SKM-1 (cell line): ENCODE results near the gene LGR6.
"Not testable (repeated sequence)": the region's sequence is repeated elsewhere in the genome, so short reads cannot be mapped to it uniquely, and the experiment has no call there.

ENCODE experiments used
- DNase-seq: peaks from one replicate; lab custom pipeline; 2025; ENCODE audit not compliant: unreplicated experiment; lab: John Stamatoyannopoulos, UW

Gene LGR6

DNA sequence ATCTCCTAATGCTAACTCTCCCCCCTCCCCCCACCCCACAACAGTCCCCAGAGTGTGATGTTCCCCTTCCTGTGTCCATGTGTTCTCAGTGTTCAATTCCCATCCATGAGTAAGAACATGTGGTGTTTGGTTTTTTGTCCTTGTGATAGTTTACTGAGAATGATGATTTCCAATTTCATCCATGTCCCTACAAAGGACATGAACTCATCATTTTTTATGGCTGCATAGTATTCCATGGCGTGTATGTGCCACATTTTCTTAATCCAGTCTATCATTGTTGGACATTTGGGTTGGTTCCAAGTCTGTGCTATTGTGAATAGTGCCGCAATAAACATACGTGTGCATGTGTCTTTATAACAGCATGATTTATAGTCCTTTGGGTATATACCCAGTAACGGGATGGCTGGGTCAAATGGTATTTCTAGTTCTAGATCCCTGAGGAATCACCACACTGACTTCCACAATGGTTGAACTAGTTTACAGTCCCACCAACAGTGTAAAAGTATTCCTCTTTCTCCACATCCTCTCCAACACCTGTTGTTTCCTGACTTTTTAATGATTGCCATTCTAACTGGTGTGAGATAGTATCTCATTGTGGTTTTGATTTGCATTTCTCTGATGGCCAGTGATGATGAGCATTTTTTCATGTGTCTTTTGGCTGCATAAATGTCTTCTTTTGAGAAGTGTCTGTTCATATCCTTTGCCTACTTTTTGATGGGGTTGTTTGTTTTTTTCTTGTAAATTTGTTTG is 67.8 kb downstream of the LGR6 start:
- not testable (repeated sequence) for DNase-seq

GRCh38 chr1:202263628-202264027 is 70.0 kb downstream of the LGR6 start:
- DNase-seq = no peak

DNA sequence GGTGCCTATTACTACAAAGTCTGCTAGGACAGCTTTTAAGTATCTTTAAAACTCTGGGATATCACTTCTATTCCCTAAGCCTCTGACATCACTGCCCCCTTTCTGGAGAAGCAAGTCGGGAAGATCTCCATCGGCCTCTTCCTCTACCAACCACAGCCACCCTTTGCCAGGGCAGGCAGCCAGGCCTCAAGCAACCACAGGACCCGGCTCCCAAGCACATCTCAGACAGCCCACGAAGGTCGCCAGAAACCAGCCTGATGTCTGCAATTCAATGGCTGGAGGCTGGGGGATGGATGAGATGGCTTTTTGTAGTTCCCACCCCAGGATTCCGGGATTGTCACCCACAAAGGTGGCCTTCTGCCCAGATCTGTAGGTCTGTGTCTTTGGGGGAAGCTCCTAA is 70.7 kb downstream of the LGR6 start:
- no peak for DNase-seq

DNA sequence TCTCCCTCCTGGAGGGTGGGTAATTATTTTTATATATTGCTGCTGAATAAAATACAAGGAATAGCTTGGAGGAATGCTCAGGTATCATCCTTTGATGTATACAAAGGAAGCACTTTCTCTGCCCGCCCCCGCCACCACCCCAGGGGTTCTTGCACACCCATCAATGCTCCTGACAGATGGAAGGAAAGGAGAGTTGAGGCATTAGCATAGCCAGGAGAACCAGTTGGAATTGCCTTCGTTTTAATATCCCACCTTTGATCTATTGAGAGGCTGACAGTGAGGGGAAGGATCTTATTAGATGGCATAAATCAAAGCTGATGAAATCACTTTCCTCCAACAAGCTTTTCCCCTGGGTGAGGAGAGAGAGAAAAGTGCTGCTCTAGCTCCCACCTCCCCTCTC is 71.1 kb downstream of the LGR6 start:
- DNase-seq = no peak

GRCh38 chr1:202266061-202266765 is 72.6 kb downstream of the LGR6 start:
- DNase-seq = no peak

- no peak for DNase-seq
These were observed 74.4 kb downstream of the LGR6 start for GRCh38 chr1:202268032-202268431.

- no peak for DNase-seq
These were observed 75.2 kb downstream of the LGR6 start for GRCh38 chr1:202268817-202269216.

DNA sequence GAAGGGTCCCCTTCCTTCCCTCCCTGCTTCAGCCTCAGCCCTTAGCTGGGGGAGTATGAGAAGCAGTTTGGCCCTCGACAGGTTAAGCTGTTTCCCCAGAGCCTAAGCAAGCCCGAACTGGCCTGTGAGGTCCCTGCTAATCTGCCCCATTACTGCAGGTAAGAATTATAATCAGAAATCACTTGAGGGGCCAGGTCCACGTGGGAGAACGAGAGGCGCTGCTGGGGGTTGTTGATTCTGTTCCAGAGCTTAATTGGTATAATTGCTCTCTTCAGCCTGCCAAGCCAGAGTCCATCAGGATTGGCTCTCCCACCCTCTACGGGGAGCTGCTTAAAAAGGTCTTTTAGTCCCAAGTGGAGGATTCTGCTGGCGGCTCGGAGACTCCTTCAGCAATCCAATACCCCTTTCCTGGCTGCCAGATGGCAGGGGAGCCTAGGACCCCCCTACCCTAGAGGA is 77.3 kb downstream of the LGR6 start:
- no peak for DNase-seq

- DNase-seq = no peak
These were observed 78.7 kb downstream of the LGR6 start for GRCh38 chr1:202272103-202272845.

DNA sequence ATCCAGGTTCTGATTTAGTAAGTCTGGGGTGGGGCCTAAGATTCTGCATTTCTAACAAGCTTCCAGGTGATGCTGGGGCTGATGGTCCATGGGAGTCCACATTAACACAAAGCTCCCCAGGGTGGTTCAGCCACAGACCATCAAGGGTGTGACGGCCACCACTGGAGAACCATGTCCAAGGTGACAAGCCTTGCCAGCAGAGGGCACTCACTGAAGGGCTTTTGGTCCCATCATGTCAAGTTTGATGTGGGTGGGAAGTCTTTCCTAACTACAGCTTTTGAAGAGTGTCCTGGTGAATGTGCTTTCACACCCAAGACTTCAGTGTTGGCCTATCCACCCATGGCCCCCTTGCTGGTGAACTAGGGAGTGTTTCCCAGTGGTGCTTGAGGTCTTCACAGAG is 81.0 kb downstream of the LGR6 start:
- DNase-seq = no peak

DNA sequence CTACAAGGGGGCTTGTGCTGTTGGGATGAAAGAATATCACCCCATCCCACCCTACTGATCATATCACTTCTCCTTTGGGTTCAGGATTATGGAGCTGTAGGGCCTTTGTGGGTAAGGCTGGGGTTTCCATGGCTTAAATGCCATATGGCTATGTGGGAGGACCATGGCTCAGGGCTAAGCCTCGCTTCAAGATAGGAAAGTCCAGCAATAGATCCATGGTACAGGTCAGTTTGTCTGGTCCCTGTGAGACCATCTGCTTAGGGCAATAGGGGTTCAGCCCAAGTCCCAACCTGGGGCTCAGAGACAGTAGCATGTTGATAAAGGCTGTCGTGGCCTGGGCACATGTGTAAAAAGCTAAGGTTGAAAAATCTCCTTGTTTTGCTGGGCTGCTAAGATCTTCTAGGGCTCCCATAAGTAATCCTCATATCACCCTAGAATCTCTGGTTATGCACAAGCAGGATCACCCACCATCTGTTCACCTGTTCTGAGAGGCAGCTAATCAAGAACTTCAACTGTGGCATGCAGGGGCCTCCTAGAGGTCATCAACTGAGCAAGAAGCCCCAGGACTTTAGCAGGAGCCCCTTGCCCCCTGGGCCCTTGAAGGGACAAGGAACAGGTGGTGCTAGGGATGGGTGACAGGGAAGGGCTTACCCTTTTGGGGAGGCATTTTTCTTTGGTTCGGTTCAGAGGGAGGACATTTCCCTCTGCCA is 81.6 kb downstream of the LGR6 start:
- no peak for DNase-seq

DNA sequence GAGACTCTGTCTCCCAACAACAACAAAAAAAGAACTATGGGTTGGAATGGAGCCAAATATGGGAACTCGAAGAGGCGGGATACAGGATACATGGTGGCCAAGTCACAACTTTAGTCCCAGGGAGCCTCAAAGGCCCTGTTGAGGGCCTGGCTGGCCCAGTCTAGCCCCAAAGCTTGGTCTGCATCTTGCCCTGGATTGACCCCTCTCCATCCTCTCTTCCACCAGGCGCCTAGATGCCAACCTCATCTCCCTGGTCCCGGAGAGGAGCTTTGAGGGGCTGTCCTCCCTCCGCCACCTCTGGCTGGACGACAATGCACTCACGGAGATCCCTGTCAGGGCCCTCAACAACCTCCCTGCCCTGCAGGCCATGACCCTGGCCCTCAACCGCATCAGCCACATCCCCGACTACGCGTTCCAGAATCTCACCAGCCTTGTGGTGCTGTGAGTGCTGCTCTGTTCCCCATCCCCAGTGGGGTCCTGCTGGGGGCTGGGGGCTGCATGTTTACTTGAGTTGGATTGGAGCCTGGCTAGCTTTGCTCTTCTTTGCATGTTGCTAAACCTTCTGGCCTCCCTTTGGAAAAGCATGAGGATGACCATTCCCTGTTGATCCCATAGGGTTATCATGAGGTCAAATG is 82.6 kb downstream of the LGR6 start:
- no peak for DNase-seq

DNA sequence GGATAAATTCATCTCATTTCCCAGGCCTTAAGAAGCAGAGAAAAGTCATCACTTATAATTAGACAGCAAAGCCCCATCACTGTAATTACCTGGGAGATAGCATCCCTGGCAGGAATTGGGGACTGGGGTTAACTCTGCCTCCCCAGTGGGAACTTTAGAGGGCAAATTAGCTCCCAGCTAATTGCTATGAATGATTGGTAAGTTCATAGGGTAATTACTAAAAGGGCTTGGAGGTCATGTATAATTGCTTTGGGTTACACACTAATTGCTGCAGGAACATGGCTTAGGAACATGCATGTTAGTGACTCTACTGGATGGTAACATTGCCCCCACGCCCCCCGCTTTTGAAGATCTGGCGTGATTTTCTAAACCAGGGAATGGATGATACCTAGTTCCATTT is 83.3 kb downstream of the LGR6 start:
- DNase-seq = no peak

DNA sequence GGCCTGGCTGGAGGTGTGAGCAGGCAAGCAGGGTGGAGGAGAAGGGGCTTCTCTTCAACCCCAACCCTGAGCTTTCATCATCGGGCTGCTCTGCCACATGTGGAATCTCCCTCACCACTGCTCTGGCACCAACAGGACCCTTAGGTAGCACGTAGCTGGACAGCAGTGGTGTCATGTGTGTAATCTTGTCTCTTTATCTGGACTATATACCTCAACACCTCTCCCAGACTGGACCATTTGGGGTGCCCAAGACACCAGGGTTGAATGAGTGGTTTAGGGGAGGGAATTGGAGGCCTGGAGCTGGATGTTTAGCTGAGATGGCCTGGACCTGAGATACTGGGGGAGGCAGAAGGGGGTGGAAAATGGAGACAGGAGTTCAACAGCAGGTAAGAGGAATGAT is 85.2 kb downstream of the LGR6 start:
- no peak for DNase-seq

- DNase-seq = no peak
These were observed 86.2 kb downstream of the LGR6 start for GRCh38 chr1:202279806-202280205.

- DNase-seq = no peak
These were observed 87.0 kb downstream of the LGR6 start for GRCh38 chr1:202280595-202280994.

GRCh38 chr1:202281316-202282024 is 87.9 kb downstream of the LGR6 start:
- no peak for DNase-seq

- no peak for DNase-seq
These were observed 88.4 kb downstream of the LGR6 start for GRCh38 chr1:202282025-202282371.

DNA sequence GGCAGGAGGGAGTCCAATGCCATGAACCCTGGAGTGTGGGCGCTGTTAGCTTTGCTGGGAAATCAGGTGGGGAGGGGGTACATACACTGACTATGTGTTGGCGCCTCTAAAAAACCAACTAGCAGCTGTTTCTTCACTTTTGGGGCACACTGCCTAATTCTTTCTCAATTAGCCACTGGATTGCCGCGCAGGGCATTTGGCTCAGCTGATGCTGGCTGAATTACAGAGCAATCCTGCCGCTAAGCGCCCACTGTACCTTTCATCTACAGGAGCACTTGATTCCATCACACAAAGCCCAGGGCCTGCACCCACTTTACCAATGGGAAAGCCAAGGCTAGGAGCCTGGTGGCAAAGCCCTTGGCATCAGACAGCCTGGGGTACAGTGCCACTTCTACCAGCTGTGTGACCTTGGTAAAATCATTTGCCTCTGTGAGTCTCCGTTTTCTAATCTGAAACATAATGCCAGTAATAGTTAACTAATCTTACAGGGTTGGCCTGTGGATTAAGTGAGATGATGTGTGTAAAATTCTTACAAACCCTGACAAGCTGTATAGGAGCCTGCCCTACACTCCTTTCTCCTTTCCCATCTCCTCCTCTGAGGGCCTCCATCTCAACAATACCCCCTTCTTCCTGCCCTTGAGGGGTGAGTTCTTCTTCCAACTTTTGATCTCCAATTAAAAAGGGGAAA is 89.1 kb downstream of the LGR6 start:
- no peak for DNase-seq

GRCh38 chr1:202283379-202283844 is 89.8 kb downstream of the LGR6 start:
- no peak for DNase-seq
